GM19193 (cell line): ENCODE measurements around the gene MSL2.
A peak's percentile ranks its signal among the peaks of the same experiment; 100 is the strongest.

Experiments used
- POLR2A ChIP-seq: IDR thresholded peaks from 4 replicates; pipeline ENCODE4 v1.6.1; 2011; ENCODE audit not compliant: insufficient read depth, insufficient read length; ENCODE audit errors: extremely low read depth

Gene MSL2

GRCh38 chr3:136196064-136196400 is at the start of gene MSL2:
Gene MSL2, minus strand, starts transcription at chr3:136196335. Its CDS starts 1,222 bp downstream, at chr3:136195113.
- peak; percentile 56 for TF ChIP-seq POLR2A

- TF ChIP-seq POLR2A = no peak
Measured at GRCh38 chr3:136245691-136246090, 49.6 kb upstream of the MSL2 start.

GRCh38 chr3:136239094-136239493 is 43.0 kb upstream of the MSL2 start:
- TF ChIP-seq POLR2A = no peak

- no peak for TF ChIP-seq POLR2A
Measured at GRCh38 chr3:136237961-136238649, 42.0 kb upstream of the MSL2 start.

GRCh38 chr3:136237103-136237502 is 41.0 kb upstream of the MSL2 start:
- TF ChIP-seq POLR2A = no peak

- no peak for TF ChIP-seq POLR2A
Measured at GRCh38 chr3:136236109-136236508, 40.0 kb upstream of the MSL2 start.

GRCh38 chr3:136235545-136235944 is 39.4 kb upstream of the MSL2 start:
- TF ChIP-seq POLR2A = no peak

- no peak for TF ChIP-seq POLR2A
Measured at GRCh38 chr3:136232413-136232812, 36.3 kb upstream of the MSL2 start.

- TF ChIP-seq POLR2A = no peak
Measured at GRCh38 chr3:136211547-136211946, 15.4 kb upstream of the MSL2 start.

GRCh38 chr3:136209921-136210320 is 13.8 kb upstream of the MSL2 start:
- TF ChIP-seq POLR2A = no peak

- no peak for TF ChIP-seq POLR2A
Measured at GRCh38 chr3:136207489-136208115, 11.5 kb upstream of the MSL2 start.

- TF ChIP-seq POLR2A = no peak
Measured at GRCh38 chr3:136197159-136197793, 1.1 kb upstream of the MSL2 start.

- peak; percentile 82 for TF ChIP-seq POLR2A
Measured at GRCh38 chr3:136196401-136197158, 445 bp upstream of the MSL2 start.

GRCh38 chr3:136195258-136196063 is 674 bp downstream of the MSL2 start:
- TF ChIP-seq POLR2A = no peak
